Endothelial cell of umbilical vein (primary cell): Measurements from ENCODE around the gene GLOD5. TPM values are rescaled to one million over a fixed set of nuclear protein-coding genes. Genes with fewer than 3 reads are reported as not detected.

ENCODE experiments used
- BruUV-seq: library from RNA; stranded (reverse); fragments of 400-500 nt; replicated peaks from 2 replicates; lab custom pipeline; 2021; lab: Mats Ljungman, UMichigan
- CTCF ChIA-PET: fragments of 300-600, 350-600 bp; sonication (Branson Sonifier 250); formaldehyde crosslinking; loops from one replicate; lab custom pipeline; 2021; ENCODE audit warnings: antibody characterized with exemption, inconsistent platforms; lab: Charles Lee
- POLR2A ChIA-PET: fragments of 300-600, 350-600 bp; sonication (Branson Sonifier 250); formaldehyde crosslinking; loops from one replicate; lab custom pipeline; 2021; ENCODE audit warnings: antibody characterized with exemption, inconsistent platforms; lab: Charles Lee
- DNase-seq: peaks from one replicate; pipeline ENCODE4 v3.0.0-alpha.2; 2011; ENCODE audit warnings: low read depth, low spot score
- FAIRE-seq: peaks from 2 replicates; lab custom pipeline; 2011; peaks lifted over from hg19 to GRCh38; lab: Jason Lieb, UNC
- H2AFZ ChIP-seq: 2 replicates; pipeline ENCODE4 v1.6.0; 2012; ENCODE audit warnings: low read depth, low read length, control low read depth, inconsistent platforms
- H3K27ac ChIP-seq: 2 replicates; pipeline ENCODE4 v1.5.1; 2011; ENCODE audit warnings: low read depth, mild to moderate bottlenecking, control low read depth, low read length, moderate library complexity; ENCODE audit not compliant: insufficient read depth
- H3K27me3 ChIP-seq, 2 experiments: 2 replicates each; pipeline versions ENCODE4 v1.6.0 to v1.6.1; 2011; ENCODE audit warnings: low read length in 2 of 2, mixed read lengths in 1 of 2; ENCODE audit not compliant: control insufficient read depth in 2 of 2, insufficient read depth in 2 of 2
- H3K36me3 ChIP-seq, 2 experiments: 2 replicates in 1 of 2; 3 replicates in 1 of 2; pipeline ENCODE4 v1.5.1; 2011; ENCODE audit warnings: low read length in 2 of 2, mild to moderate bottlenecking in 1 of 2, moderate library complexity in 1 of 2; ENCODE audit not compliant: control insufficient read depth in 2 of 2, insufficient read depth in 2 of 2; ENCODE audit errors: extremely low read depth in 1 of 2
- H3K4me1 ChIP-seq: 3 replicates; pipeline ENCODE4 v1.5.1; 2011; ENCODE audit warnings: mild to moderate bottlenecking, low read length; ENCODE audit not compliant: control insufficient read depth, insufficient read depth; ENCODE audit errors: extremely low read depth
- H3K4me2 ChIP-seq: 2 replicates; pipeline ENCODE4 v1.6.1; 2011; ENCODE audit warnings: low read length, control low read depth, mixed read lengths; ENCODE audit not compliant: insufficient read depth
- H3K4me3 ChIP-seq, 3 experiments: fragments of 200-600 bp in 1 of 3; sonication (generic), shearing (Covaris generic) in 1 of 3; replicated peaks in 1 of 3; 2 replicates each; pipeline ENCODE4 v1.5.1; 2011 to 2016; ENCODE audit warnings: control low read depth in 3 of 3, low read length in 3 of 3, mild to moderate bottlenecking in 2 of 3, inconsistent platforms in 1 of 3, low read depth in 1 of 3, moderate library complexity in 1 of 3; ENCODE audit not compliant: insufficient read depth in 1 of 3
- H3K79me2 ChIP-seq: 2 replicates; pipeline ENCODE4 v1.6.0; 2012; ENCODE audit warnings: low read length, inconsistent platforms; ENCODE audit not compliant: control insufficient read depth, insufficient read depth
- H3K9ac ChIP-seq: replicated peaks from 2 replicates; pipeline ENCODE3; 2011; ENCODE audit warnings: low read length, control low read depth; ENCODE audit not compliant: insufficient read depth; ENCODE audit errors: extremely low read depth
- H3K9me1 ChIP-seq: replicated peaks from 3 replicates; pipeline ENCODE4 v1.6.0; 2011; ENCODE audit warnings: mild to moderate bottlenecking, low read length; ENCODE audit not compliant: control insufficient read depth, insufficient read depth; ENCODE audit errors: extremely low read depth
- H3K9me3 ChIP-seq: replicated peaks from 2 replicates; pipeline ENCODE4 v1.5.1; 2012; ENCODE audit warnings: low read length, inconsistent platforms; ENCODE audit not compliant: control insufficient read depth, insufficient read depth
- H4K20me1 ChIP-seq: replicated peaks from 2 replicates; pipeline ENCODE3; 2011; ENCODE audit warnings: mild to moderate bottlenecking, low read length; ENCODE audit not compliant: control insufficient read depth, insufficient read depth; ENCODE audit errors: extremely low read depth
- EZH2 ChIP-seq: IDR thresholded peaks from 2 replicates; pipeline ENCODE4 v1.6.1; 2012; ENCODE audit warnings: borderline replicate concordance, low read depth, mild to moderate bottlenecking, moderate library complexity, low read length, inconsistent platforms; ENCODE audit not compliant: severe bottlenecking
- FOS ChIP-seq: IDR thresholded peaks from 2 replicates; pipeline ENCODE4 v1.6.1; 2011; ENCODE audit warnings: mild to moderate bottlenecking, low read length, moderate library complexity, borderline replicate concordance; ENCODE audit not compliant: insufficient read depth
- MAX ChIP-seq: IDR thresholded peaks from 2 replicates; pipeline ENCODE4 v1.6.1; 2011; ENCODE audit not compliant: insufficient read depth, insufficient read length
- POLR2A ChIP-seq: IDR thresholded peaks from 2 replicates; pipeline ENCODE4 v1.6.1; 2012; ENCODE audit warnings: low read depth, mild to moderate bottlenecking, control low read depth, low read length
- POLR2AphosphoS5 ChIP-seq: IDR thresholded peaks from 2 replicates; pipeline ENCODE4 v1.6.1; 2012; ENCODE audit warnings: low read depth, mild to moderate bottlenecking, control low read depth, low read length, moderate library complexity; ENCODE audit not compliant: insufficient read depth
- dilution Hi-C: fragments of 300-500 bp; cut with MboI; formaldehyde crosslinking; loops from one replicate; pipeline ENCODE4 v1.15.0; 2019; ENCODE audit warnings: low sequenced_read_pairs; ENCODE audit not compliant: extremely low pct_ligation_motif_present
- intact Hi-C: fragments of 100-400 bp; cut with micrococcal nuclease; formaldehyde crosslinking; loops from one replicate; pipeline ENCODE4 v1.10.0; 2022
- polyA plus RNA-seq, 4 experiments: library from polyadenylated mRNA; depleted of rRNA in 3 of 4; stranded (reverse) in 3 of 4; unstranded in 1 of 4; fragments of >200 nt; gene quantifications; 2 replicates each; pipeline versions ENCODE4 v1.2.1 to v1.2.3, GENCODE V29; 2011 to 2012; ENCODE audit warnings: missing spikeins in 1 of 4
- total RNA-seq: library from RNA; stranded (reverse); gene quantifications from 2 replicates; pipeline ENCODE4 v1.2.3, GENCODE V29; 2021

GLOD5 gene
- total and polyA plus RNA-seq, 2 donors (not counting 3 experiments of a cell fraction or from before 2014, with no cell fraction given): not detected

GRCh38 chrX:48741834-48742233, 19.7 kb upstream of the GLOD5 start:
- Histone ChIP-seq H3K36me3 (no peaks in the 10 kb centered on the region), H2AFZ (no peak overlapping the region)
- no peak for FAIRE-seq

GRCh38 chrX:48745222-48745621, 16.3 kb upstream of the GLOD5 start:
- BruUV-seq: no TSS peak
- intact Hi-C loops (no loop called here), dilution Hi-C loops (no loop called here)
- no peaks in the 10 kb centered on the region for H3K9me3 ChIP-seq
- no peaks in the 10 kb centered on the region for H3K4me1 ChIP-seq
- no peaks in the 10 kb centered on the region for H3K27me3 ChIP-seq
- no peak overlapping the region for H3K9ac ChIP-seq
- no peaks in the 10 kb centered on the region for H3K36me3 ChIP-seq
- POLR2A ChIA-PET: no interaction called here
- CTCF ChIA-PET: no interaction called here
- TF ChIP-seq POLR2AphosphoS5 (no peak), EZH2 (no peak)
- no peaks in the 10 kb centered on the region for H4K20me1 ChIP-seq
- H3K9me1 ChIP-seq: no peaks in the 10 kb centered on the region
- no peak overlapping the region for H3K4me3 ChIP-seq
- no peak overlapping the region for H2AFZ ChIP-seq
- no peak overlapping the region for H3K4me2 ChIP-seq
- no peaks in the 10 kb centered on the region for H3K79me2 ChIP-seq
- FAIRE-seq: no peak
- H3K27ac ChIP-seq: no peak overlapping the region
- no peak for DNase-seq

More at GRCh38 chrX:48741834-48742233, 19.7 kb upstream of the GLOD5 start:
- Histone ChIP-seq H3K4me3 (no peak overlapping the region), H3K9me1 (no peaks in the 10 kb centered on the region), H3K79me2 (no peaks in the 10 kb centered on the region), H3K27me3 (no peaks in the 10 kb centered on the region), H3K27ac (no peak overlapping the region), H3K4me2 (no peak overlapping the region), H3K9me3 (no peaks in the 10 kb centered on the region), H4K20me1 (no peaks in the 10 kb centered on the region), H3K4me1 (peaks cover 3% of the 10 kb centered on the region), H3K9ac (no peak overlapping the region)
- no peak for TF ChIP-seq FOS
- no peak for TF ChIP-seq MAX
- no peak for TF ChIP-seq POLR2A
- ChIA-PET POLR2A (no interaction called here), CTCF (no interaction called here)
- DNase-seq: no peak
- dilution Hi-C loops (no loop called here), intact Hi-C loops (no loop called here)
- BruUV-seq: no TSS peak
